Glutamatergic neuron (in vitro differentiated cells): ENCODE measurements around the gene CCR5. TPM values are rescaled to one million over a fixed set of nuclear protein-coding genes. Genes with fewer than 3 reads are reported as not detected.

Experiments
- DNase-seq: peaks from one replicate; pipeline ENCODE4 v3.0.0; 2022
- H3K27ac Mint-ChIP-seq: one replicate; pipeline ENCODE4 v1.8.0; 2020; ENCODE audit warnings: mild to moderate bottlenecking, mixed read lengths, inconsistent platforms; ENCODE audit not compliant: unreplicated experiment
- H3K27me3 Mint-ChIP-seq: one replicate; pipeline ENCODE4 v1.8.0; 2020; ENCODE audit warnings: mild to moderate bottlenecking, moderate library complexity, mixed read lengths, inconsistent platforms; ENCODE audit not compliant: unreplicated experiment
- H3K36me3 Mint-ChIP-seq: one replicate; pipeline ENCODE4 v1.8.0; 2020; ENCODE audit warnings: mild to moderate bottlenecking, mixed read lengths, inconsistent platforms; ENCODE audit not compliant: unreplicated experiment
- H3K4me1 Mint-ChIP-seq: one replicate; pipeline ENCODE4 v1.8.0; 2020; ENCODE audit warnings: mild to moderate bottlenecking, low read depth, mixed read lengths, inconsistent platforms; ENCODE audit not compliant: unreplicated experiment
- H3K4me3 Mint-ChIP-seq: one replicate; pipeline ENCODE4 v1.8.0; 2020; ENCODE audit warnings: mild to moderate bottlenecking, mixed read lengths, inconsistent platforms; ENCODE audit not compliant: unreplicated experiment
- H3K9me3 Mint-ChIP-seq: one replicate; pipeline ENCODE4 v1.8.0; 2020; ENCODE audit warnings: mild to moderate bottlenecking, moderate library complexity, mixed read lengths, inconsistent platforms; ENCODE audit not compliant: unreplicated experiment
- CTCF ChIP-seq: fragments of 200-600 bp; sonication (generic); IDR thresholded peaks from one replicate; pipeline ENCODE4 v1.5.0; 2021; ENCODE audit not compliant: partially characterized antibody, unreplicated experiment
- total RNA-seq: library from RNA; stranded (reverse); fragmentation: NEBNext Ultra II Directional; extraction: Animal tissue kit (Norgen Biotek cat#: 25700); gene quantifications from one replicate; pipeline ENCODE4 v1.2.1, GENCODE V29; 2021; ENCODE audit not compliant: unreplicated experiment

Gene CCR5
- total RNA-seq, 1 donor from 2014 or later, result not detected

- Mint-ChIP-seq H3K9me3 (no peaks in the 10 kb centered on the region), H3K27ac (no peak overlapping the region), H3K36me3 (no peaks in the 10 kb centered on the region), H3K4me3 (no peak overlapping the region), H3K27me3 (peaks cover 2% of the 10 kb centered on the region), H3K4me1 (no peaks in the 10 kb centered on the region)
- TF ChIP-seq CTCF, result no peak
- no peak for DNase-seq
Observed at GRCh38 chr3:46348823-46349482, 21.8 kb upstream of the CCR5 start.

GRCh38 chr3:46349484-46350261 lies 21.1 kb upstream of the CCR5 start:
- TF ChIP-seq CTCF, result no peak
- DNase-seq, result no peak
- Mint-ChIP-seq H3K4me1 (no peaks in the 10 kb centered on the region), H3K27ac (no peak overlapping the region), H3K4me3 (no peak overlapping the region), H3K27me3 (peaks cover 2% of the 10 kb centered on the region), H3K9me3 (no peaks in the 10 kb centered on the region), H3K36me3 (no peaks in the 10 kb centered on the region)

DNA sequence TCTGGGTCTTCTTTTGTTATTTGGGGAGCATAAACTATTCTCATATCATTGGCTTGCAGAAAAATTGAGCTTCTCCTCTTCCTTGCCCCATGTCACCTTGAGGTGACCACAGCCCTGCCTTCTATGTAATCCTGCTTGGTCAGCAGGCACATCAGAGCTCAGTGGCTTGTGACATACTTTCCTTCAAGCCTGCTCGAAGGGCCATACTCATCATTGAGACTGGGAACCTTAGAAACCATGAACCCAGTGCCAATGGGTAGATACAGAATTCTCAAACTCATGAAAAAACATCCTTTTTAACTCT lies 20.5 kb upstream of the CCR5 start:
- Mint-ChIP-seq H3K27ac (no peak overlapping the region), H3K27me3 (peaks cover 2% of the 10 kb centered on the region), H3K9me3 (no peaks in the 10 kb centered on the region), H3K4me1 (no peaks in the 10 kb centered on the region), H3K4me3 (no peak overlapping the region), H3K36me3 (no peaks in the 10 kb centered on the region)
- DNase-seq, result no peak
- no peak for TF ChIP-seq CTCF

DNA sequence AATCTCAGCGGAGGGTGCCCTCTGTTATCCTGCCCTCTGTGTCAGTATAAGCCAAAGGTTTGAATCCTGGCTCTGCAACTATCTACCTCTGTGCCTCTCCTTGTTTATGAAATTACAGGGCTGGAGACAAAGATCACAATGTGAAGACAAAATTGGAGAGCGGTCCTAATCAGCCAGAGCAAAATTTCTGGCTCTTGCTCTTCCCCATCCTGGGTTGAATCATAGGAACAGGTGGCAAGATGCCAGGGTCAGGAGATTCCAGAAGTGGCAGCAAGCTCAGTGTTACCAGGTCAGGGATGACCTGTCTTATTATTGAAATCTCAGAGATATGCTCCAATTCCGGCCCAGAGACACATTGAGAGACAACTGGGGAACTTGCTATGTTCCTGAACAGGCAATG lies 19.1 kb upstream of the CCR5 start:
- peaks cover 4% of the 10 kb centered on the region for H3K27me3 Mint-ChIP-seq
- no peak for TF ChIP-seq CTCF

DNA sequence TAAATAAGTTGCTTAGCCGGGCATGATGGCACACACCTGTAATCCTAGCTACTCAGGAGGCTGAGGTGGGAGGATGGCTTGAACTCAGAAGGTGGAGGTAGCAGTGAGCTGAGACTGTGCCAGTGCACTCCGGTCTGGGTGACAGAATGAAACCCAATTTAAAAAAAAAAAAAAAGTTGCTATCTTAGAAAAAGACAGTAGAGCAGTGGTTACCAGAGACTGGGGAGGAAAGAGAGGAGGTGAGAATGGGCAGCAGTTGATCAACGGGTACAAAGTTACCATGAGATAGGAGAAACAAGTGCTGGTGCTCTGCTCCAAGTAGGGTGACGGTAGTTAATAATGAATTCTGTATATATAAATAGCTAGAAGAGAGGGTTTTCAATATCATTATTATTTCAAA lies 17.7 kb upstream of the CCR5 start:
- no peak for TF ChIP-seq CTCF
- no peak for DNase-seq
- Mint-ChIP-seq H3K4me3 (no peak overlapping the region), H3K27ac (no peak overlapping the region), H3K36me3 (no peaks in the 10 kb centered on the region), H3K27me3 (peaks cover 4% of the 10 kb centered on the region), H3K4me1 (no peaks in the 10 kb centered on the region), H3K9me3 (no peaks in the 10 kb centered on the region)

More for the DNA sequence above, 19.1 kb upstream of the CCR5 start:
- Mint-ChIP-seq H3K27ac (no peak overlapping the region), H3K9me3 (no peaks in the 10 kb centered on the region), H3K4me3 (no peak overlapping the region), H3K36me3 (no peaks in the 10 kb centered on the region), H3K4me1 (no peaks in the 10 kb centered on the region)
- no peak for DNase-seq
